ENCODE data around the gene REV1. TPM values are rescaled to one million over a fixed set of nuclear protein-coding genes. Genes with fewer than 3 reads are reported as not detected.

The REV1 gene
- total and polyA plus RNA-seq, 9 of the 15 experiments (the other 6 are each of a cell fraction or from before 2014, with no cell fraction given), result 12.8 to 54.4 (median 29.6) TPM

DNA sequence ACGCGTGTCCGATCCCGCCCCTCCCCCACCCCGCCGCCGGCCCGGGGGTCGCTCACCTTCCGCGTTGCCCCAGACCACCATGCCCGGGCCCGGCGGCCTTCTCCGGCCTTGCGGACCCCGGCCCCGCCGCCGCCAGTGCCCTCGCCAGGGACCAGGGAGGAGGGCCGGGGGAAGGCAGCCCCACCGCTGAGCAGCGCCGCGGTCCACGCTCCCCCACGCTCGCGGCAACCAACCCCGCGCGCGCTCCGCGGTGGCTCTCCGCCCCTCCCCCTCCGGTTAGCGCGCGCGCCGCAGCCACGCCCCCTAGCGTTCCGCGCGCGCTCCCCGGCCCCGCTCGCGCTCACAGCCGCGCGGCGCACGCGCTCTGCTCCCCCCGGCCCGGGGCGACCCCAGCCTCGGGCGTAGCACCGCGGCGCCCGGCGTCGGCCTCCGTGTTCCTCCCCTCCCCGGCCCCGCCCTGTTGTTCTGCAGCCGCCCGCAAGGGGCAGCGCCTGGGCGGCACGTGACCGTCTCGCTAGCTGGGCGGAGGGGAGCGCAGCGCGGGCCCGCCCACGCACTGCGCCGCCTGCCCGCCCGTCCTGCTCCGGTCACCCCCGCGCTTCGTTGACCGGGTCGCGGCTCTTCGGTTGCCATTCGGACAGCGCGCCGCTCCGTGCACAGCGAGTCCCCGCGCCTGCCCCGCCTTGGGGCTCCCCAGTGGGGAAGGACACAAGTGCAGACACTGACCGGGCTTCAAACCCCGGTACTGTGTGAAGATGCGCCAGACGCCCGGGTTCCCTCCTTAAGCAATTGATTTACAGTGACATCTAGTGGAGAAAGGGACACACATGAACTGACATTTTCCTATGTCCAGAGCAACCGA lies at the start of gene REV1 (continued):
- TF ChIP-seq MAFG (tag; conservative IDR thresholded peaks at IDR 0.05) (no peak), FIP1L1 (IDR thresholded peaks at IDR 0.05; ENCODE audit: low read depth, low read length, poor library complexity, severe bottlenecking) (peak; percentile 74), ZNF589 (CRISPR knock-in tag; IDR thresholded peaks at IDR 0.05; ENCODE audit: low read depth) (no peak; the same call in 1 of the 2 replicates), CREM (IDR thresholded peaks at IDR 0.05; ENCODE audit: low read depth) (peak; percentile 43; the same call in 1 of the 2 replicates), KDM4B (IDR thresholded peaks at IDR 0.05; ENCODE audit: borderline replicate concordance in 2 of 2, low read depth in 1 of 2) (no peak), HMG20B (CRISPR knock-in tag; IDR thresholded peaks at IDR 0.05) (no peak), ZNF431 (CRISPR knock-in tag; IDR thresholded peaks at IDR 0.05) (peak; percentile 79), XRCC5 (IDR thresholded peaks at IDR 0.05; ENCODE audit: low read depth, low read length) (peak; percentile 90; the same call in 1 of the 2 replicates), ZNF551 (CRISPR knock-in tag; IDR thresholded peaks at IDR 0.05) (no peak), HEY1 (CRISPR knock-in tag; IDR thresholded peaks at IDR 0.05; ENCODE audit: borderline replicate concordance) (no peak), PRMT5 (CRISPR knock-in tag; IDR thresholded peaks at IDR 0.05) (no peak), MCM5 (IDR thresholded peaks at IDR 0.05; ENCODE audit: low read depth) (no peak), MTA1 (IDR thresholded peaks at IDR 0.05; ENCODE audit: borderline replicate concordance) (no peak; the same call in 1 of the 2 replicates)
- TF ChIP-seq, protein P1, sequence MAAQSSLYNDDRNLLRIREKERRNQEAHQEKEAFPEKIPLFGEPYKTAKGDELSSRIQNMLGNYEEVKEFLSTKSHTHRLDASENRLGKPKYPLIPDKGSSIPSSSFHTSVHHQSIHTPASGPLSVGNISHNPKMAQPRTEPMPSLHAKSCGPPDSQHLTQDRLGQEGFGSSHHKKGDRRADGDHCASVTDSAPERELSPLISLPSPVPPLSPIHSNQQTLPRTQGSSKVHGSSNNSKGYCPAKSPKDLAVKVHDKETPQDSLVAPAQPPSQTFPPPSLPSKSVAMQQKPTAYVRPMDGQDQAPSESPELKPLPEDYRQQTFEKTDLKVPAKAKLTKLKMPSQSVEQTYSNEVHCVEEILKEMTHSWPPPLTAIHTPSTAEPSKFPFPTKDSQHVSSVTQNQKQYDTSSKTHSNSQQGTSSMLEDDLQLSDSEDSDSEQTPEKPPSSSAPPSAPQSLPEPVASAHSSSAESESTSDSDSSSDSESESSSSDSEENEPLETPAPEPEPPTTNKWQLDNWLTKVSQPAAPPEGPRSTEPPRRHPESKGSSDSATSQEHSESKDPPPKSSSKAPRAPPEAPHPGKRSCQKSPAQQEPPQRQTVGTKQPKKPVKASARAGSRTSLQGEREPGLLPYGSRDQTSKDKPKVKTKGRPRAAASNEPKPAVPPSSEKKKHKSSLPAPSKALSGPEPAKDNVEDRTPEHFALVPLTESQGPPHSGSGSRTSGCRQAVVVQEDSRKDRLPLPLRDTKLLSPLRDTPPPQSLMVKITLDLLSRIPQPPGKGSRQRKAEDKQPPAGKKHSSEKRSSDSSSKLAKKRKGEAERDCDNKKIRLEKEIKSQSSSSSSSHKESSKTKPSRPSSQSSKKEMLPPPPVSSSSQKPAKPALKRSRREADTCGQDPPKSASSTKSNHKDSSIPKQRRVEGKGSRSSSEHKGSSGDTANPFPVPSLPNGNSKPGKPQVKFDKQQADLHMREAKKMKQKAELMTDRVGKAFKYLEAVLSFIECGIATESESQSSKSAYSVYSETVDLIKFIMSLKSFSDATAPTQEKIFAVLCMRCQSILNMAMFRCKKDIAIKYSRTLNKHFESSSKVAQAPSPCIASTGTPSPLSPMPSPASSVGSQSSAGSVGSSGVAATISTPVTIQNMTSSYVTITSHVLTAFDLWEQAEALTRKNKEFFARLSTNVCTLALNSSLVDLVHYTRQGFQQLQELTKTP (IDR thresholded peaks at IDR 0.05; ENCODE audit: low read depth in 1 of 2, partially characterized antibody in 2 of 2), result no peak
- TF ChIP-seq, protein P2, sequence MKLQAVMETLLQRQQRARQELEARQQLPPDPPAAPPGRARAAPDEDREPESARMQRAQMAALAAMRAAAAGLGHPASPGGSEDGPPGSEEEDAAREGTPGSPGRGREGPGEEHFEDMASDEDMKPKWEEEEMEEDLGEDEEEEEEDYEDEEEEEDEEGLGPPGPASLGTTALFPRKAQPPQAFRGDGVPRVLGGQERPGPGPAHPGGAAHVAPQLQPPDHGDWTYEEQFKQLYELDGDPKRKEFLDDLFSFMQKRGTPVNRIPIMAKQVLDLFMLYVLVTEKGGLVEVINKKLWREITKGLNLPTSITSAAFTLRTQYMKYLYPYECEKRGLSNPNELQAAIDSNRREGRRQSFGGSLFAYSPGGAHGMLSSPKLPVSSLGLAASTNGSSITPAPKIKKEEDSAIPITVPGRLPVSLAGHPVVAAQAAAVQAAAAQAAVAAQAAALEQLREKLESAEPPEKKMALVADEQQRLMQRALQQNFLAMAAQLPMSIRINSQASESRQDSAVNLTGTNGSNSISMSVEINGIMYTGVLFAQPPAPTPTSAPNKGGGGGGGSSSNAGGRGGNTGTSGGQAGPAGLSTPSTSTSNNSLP (IDR thresholded peaks at IDR 0.05; ENCODE audit: borderline replicate concordance, low read depth, low read length), result no peak
- TF ChIP-seq, protein P3, sequence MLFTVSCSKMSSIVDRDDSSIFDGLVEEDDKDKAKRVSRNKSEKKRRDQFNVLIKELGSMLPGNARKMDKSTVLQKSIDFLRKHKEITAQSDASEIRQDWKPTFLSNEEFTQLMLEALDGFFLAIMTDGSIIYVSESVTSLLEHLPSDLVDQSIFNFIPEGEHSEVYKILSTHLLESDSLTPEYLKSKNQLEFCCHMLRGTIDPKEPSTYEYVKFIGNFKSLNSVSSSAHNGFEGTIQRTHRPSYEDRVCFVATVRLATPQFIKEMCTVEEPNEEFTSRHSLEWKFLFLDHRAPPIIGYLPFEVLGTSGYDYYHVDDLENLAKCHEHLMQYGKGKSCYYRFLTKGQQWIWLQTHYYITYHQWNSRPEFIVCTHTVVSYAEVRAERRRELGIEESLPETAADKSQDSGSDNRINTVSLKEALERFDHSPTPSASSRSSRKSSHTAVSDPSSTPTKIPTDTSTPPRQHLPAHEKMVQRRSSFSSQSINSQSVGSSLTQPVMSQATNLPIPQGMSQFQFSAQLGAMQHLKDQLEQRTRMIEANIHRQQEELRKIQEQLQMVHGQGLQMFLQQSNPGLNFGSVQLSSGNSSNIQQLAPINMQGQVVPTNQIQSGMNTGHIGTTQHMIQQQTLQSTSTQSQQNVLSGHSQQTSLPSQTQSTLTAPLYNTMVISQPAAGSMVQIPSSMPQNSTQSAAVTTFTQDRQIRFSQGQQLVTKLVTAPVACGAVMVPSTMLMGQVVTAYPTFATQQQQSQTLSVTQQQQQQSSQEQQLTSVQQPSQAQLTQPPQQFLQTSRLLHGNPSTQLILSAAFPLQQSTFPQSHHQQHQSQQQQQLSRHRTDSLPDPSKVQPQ (CRISPR knock-in tag; IDR thresholded peaks at IDR 0.05; ENCODE audit: borderline replicate concordance), result no peak; the same call in 1 of the 2 replicates
